Activated T-helper 1 cell treated with Interleukin-2 at 50 U/mL for 16 hours (primary cell): ENCODE measurements around the gene TRPC4AP.

Experiments
- DNase-seq: peaks from one replicate; pipeline ENCODE4 v3.0.0-alpha.2; 2020; ENCODE audit warnings: low read depth

TRPC4AP gene

DNA sequence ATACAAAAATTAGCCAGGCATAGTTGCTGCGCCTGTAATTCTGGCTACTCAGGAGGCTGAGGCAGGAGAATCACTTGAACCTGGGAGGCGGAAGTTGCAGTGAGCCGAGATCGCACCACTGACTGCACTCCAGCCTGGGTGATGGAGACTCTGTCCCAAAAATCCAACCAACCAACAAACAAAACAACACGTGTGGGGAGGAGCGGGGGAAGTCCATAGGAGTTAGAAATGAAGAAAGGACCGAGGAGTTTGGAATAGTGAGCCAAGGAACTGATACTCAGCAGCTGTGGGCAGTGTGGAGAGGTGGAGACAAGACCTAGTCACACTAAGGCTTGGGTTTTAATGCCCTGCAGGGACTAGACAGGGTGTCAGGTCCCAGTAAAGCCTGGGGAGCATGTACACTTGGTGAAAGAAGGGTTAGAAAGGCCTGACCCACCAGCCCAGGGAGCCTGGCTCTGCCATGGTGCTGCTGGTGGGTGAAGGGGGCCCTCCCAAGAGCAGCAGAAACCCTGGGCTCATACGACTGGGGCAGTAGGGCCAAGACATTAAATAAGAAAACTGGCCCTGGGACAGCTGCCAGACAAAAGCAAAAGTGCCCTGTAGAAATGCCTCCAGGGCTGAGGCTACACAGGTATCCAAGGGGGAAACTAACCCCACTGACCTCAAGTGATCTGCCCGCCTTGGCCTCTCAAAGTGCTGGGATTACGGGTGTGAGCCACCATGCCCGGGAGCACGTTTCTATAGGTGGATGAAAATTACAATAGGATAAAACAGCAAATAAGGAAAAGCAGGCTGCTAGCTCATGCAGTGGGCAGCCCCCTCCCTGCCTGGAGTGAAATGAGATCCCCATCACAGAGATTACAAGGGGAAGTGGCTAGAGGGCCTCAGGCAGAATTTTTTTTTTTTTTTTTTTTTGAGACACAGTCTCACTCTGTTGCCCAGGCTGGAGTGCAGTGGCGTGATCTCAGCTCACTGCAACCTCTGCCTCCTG lies 78.9 kb downstream of the TRPC4AP start:
- no peak for DNase-seq

DNA sequence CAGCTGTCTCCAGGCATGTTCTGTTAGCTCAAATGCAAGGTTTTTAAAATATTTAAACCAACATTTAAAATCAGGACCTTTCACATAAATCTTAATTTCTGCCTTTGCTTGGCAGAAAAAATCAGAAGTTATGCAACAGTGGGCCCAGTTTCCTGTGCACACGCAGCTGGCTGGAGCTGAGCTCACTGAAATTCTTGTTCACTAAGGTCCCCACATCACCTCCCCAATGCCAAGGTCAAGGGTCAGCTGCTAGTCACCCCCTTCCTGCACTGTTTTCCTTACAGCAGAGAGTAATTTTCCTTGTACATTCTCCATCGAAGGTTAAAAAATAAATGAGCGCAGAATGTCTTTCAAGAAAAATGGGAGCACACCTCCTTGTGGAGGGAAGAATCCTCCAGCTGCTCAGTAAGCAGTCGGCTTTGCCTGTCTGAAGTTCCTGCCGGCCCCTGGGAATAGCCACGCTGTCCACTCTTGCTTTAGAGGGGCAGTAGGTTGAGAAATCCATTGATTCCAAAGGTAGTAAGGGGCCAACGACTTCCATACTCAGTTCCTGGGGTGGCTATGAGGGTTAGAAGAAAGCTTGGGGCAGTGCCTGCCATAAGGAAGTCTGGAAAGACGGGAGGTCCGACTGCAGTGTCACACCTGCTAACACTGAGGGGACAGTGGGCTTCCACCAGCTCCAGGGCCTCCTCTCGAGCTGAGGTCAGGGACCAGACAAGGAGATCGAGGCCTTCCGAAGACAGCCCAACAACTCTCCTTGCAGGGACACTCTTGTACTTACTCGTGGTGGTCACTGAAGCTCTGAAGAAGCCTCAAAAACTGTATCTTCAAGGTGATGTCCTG lies 80.2 kb downstream of the TRPC4AP start:
- no peak for DNase-seq

GRCh38 chr20:35011589-35012226 lies 80.9 kb downstream of the TRPC4AP start:
- no peak for DNase-seq

DNA sequence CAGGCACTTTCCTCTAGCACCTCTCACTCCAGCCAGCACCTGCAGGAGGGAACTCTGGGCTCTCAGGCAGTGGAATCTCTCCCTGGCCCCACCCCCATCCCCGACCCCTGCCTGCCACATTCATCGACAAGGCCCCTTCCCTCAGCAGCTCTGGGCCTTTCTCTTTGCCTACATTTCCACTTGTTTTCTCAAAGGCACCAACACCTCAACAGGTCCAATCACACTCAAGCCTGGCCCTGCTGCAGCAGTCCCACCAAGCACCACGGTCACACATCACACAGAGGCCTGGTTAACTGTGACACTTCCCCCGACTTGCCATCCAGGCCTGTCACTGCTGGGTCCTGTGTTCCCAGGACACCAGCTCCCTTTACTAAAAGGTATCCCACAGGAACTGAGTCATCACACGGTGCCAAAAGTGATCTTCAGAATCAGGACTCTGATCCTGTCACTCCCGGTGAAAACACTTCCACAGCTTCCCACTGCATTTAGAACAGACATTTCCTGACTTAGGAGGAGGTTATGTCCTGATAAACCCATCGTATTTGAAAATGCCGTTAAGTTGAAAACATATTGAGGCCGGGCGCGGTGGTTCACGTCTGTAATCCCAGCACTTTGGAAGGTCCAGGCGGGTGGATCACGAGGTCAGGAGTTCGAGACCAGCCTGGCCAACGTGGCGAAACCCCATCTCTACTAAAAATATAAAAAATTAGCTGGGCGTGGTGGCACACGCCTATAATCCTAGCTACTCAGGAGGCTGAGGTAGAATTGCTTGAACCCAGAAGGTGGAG lies 82.0 kb downstream of the TRPC4AP start:
- no peak for DNase-seq

DNA sequence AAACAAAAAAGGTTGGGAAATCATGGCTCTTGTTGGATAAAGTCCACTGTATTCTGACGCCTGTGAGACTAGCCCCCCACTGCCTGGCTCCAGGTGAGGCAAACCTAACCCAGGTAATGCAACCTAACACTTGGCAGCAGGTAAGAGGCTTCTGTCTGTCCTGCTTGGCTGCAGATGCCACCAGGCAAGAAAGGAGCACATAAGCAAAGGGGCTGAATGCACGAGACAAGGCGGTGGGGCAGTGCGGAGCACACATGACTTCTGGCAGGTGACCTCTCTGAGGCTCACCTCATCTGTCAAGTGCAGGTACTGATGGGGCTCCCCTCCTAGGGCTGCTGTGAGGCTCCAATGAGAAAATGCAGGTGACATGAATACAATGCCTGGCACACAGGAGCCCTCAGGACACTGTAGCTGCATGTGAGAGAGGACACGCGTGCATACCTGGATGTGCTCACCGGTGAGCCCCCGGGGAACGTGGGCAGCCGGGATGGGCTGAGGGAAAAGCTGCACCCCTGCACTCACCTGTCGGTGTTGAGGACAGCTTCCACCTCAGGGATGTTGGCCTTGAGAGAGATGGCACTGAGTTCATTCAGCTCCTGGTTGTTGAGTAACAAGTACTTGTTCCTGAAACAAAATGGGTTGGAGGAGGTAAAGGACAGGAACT lies 82.8 kb downstream of the TRPC4AP start:
- no peak for DNase-seq

GRCh38 chr20:35008411-35009342 lies 83.9 kb downstream of the TRPC4AP start:
- no peak for DNase-seq

- DNase-seq: no peak
Measured at GRCh38 chr20:35007891-35008290, 84.7 kb downstream of the TRPC4AP start.

- no peak for DNase-seq
Measured at GRCh38 chr20:35007413-35007812, 85.2 kb downstream of the TRPC4AP start.

DNA sequence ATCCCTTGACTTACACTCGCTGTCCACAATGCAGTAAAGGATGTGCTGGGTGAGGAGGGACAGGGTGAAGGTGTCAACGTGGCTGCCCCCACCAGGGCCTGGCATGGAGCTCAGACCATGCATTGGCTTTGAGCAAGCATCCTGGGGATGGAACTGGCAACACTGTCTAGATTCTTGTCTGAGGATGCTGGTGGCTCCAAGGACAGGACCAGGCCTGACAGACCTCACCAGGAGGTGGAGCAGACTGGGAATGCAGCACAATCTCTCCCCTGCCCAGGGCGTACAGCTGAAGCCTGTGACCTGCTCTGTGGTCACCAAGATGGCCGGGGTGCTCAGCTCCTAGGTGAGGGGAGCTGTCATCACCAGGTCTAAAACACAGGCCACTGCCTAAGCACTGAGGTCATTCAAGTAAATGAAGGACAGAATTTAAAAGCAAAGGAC lies 86.1 kb downstream of the TRPC4AP start:
- DNase-seq: no peak

- no peak for DNase-seq
Measured at GRCh38 chr20:35006009-35006408, 86.6 kb downstream of the TRPC4AP start.

DNA sequence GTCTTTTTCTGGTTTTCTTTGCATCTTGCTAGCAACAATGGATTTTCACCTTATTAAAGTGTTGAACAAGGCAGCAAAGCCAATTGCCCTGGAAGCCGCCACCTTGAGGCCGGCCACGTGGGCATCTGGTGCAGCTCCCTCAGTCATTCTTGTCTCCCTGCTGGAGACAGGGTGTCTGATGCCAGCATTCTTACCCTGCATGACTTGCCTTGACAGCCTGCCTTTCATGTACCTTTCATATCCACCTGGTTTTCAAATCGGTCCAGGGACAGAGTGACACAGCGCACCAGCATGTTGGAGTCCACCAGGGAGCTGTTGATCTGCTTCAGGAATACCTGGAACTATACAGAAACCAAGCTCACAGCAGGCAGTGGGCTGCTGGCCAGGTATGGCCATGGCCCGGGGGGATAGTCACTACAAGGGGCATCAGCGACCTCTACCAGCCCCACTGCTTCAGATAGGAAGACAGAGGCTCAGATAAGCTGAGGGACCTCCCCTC lies 87.1 kb downstream of the TRPC4AP start:
- no peak for DNase-seq

DNA sequence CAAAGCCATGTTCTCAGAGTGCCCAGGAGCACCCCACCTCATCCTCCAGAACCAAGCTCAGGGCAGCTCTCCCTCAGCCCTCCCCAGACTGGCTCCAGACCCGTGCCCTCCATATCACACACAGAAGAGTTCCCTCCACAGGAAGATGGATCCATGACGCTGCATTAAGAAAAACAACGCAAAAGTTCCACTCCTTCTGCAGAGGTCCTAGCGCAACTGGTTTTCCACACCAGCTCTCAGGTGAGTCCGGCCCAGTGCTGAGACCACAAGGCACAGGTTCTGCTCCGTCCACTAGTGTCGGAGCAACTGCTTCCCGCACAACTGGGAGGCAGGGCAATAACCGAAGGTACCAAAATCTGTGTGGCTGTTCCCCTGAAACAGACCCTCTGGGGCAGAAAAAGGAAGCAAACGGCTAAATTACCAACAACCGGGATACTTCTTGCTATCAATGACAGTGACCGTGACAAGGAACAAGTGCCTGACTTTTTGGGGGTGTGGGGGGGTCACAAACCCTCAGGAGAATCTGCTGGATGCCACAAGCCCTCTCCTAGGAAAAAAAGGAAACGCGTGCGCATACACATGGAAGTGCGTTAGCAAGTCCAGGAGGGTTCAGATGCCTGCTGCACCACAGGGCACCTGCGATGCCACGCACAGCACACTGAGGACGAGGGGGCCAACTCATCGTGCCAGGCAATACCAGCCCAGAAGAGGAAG lies 87.7 kb downstream of the TRPC4AP start:
- DNase-seq: no peak

DNA sequence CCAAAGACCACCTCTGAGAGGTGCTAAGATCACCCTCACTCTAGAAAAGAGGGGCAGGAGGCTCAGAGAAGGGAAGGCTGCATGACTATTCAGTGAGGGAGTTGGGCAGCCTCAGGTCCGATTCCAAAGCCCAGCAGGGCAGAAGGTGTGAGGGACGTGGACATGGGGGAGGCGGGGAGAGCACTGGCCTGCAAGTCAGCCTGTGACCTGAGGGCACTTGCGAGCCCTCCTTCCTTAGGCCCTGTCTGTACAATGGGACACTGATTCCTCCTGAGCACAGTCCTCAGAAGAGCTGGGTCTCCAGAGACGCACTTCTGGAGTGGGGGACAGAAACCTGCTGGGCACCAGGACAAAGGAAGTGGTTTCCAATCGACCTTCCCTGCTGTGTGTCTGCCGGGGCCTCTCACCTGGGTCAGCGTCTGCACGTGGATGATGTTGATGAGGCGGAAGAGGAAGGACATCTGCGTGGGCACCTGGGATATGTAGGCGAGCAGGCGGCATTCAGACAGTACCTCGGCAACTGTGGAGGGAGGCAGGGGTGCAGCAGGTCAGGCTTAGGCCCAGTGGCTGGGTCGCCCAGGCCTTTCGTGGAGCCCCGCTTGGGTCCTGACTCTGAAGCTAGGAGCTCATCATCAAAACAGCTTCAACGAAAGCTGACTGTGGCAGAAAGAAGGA lies 88.4 kb downstream of the TRPC4AP start:
- DNase-seq: no peak

DNA sequence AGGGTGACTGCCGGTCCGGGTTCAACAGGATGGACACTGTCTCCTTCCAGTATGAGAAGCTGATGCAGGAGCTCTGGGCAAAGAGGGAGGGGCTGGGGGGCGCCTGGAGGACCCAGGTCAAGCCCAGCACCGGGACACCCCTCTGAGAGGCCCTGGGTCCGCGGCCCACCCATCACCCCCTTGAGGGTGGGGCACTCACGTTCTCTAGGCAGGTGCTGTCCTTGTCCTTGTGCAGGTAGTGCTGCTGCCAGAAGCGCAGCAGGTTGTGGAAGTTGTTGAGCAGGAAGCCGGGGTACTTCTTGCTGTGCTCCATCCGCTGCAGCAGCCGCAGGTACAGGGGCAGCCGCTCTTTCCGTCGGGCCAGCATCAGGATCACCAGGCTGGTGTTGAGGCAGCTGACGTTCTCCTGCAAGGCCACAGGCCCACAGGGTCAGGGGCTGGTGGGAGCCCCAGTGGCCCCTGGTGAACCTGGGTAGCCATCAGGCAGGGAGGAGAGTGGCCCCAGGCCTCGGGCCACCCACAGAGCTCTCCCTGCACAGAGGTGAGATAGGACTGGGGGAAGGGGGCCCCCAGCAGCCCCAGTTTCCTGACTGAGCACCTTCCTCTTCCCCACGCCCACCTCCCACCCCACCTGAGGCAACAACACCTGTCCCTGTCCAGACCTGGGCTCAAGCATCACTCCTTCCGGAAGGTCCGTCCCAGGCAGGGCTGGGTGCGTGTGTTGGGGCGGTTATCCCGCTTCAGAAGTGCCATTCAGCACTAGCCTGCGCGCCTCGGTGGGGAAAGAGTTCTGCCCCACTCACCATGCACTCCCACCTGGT lies 89.2 kb downstream of the TRPC4AP start:
- DNase-seq: no peak

DNA sequence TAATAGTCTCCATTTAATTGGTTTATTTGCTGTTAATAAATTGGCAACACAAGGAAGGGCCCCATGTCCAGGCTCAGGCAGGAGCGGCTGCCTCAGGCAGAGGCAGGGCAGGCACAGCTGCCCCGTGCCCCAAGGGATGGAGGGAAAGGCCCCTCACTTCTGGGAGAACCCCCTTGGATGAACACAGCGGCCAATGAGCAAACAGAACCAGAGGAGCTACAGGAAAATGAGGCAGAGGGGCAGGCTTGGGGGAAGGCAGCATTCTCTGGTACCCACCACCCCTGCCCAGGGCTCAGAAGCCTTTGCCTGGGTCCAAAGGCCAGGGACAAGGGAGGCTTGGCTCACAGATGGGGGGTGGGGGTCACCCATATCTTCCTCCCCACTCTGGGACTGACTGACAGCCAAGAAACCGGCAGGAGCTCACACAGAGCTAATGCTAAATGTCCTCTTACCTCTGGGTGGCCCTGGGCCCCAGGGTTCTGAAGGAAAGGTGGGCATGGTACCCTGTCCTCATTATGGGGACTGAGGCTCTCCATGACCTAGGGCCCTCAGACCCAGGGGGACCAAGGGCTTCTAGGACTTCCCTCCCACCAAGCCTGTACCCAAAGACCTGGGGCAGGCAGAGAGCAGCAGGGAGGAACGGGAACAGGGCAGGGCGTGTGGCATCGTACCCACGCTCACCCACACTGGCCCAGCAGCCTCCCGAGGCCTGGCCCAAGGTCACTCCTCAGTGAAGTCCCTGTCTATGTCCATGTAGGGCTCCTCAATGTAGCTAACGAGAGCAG lies 90.0 kb downstream of the TRPC4AP start:
- DNase-seq: no peak

- no peak for DNase-seq
Measured at GRCh38 chr20:35001596-35002362, 90.8 kb downstream of the TRPC4AP start.
